RWPE2 (cell line): ENCODE data around the gene CFAP157.

Experiments used
- ATAC-seq: fragments of 200-7000 bp; cut with Tn5 transposase; 3 replicates; pipeline ENCODE4 v1.9.1; 2021; ENCODE audit warnings: low read depth
- DNase-seq: peaks from one replicate; pipeline ENCODE4 v3.0.0-alpha.2; 2020; ENCODE audit warnings: low spot score
- H3K27ac ChIP-seq: fragments of 450-650 bp; 2 replicates; pipeline ENCODE4 v1.5.1; 2017; ENCODE audit warnings: mild to moderate bottlenecking; ENCODE audit not compliant: poor library complexity, severe bottlenecking
- H3K27me3 ChIP-seq: fragments of 250-450 bp; sonication (Bioruptor Pico); 2 replicates; pipeline ENCODE4 v1.5.1; 2021; ENCODE audit warnings: mild to moderate bottlenecking, moderate library complexity; ENCODE audit not compliant: insufficient read depth, poor library complexity, severe bottlenecking
- H3K36me3 ChIP-seq: fragments of 250-450 bp; sonication (Bioruptor Pico); 2 replicates; pipeline ENCODE4 v1.5.1; 2020; ENCODE audit warnings: low read depth, mild to moderate bottlenecking, moderate library complexity
- H3K4me1 ChIP-seq: fragments of 250-450 bp; sonication (Bioruptor Pico); 2 replicates; pipeline ENCODE4 v1.5.1; 2021; ENCODE audit warnings: mild to moderate bottlenecking, moderate library complexity; ENCODE audit not compliant: insufficient read depth, poor library complexity, severe bottlenecking
- H3K4me3 ChIP-seq: fragments of 250-450 bp; sonication (Bioruptor Pico); 2 replicates; pipeline ENCODE4 v1.5.1; 2021; ENCODE audit warnings: mild to moderate bottlenecking, moderate library complexity; ENCODE audit not compliant: severe bottlenecking
- H3K9me3 ChIP-seq: fragments of 250-450 bp; sonication (Bioruptor Pico); 2 replicates; pipeline ENCODE4 v1.5.1; 2021; ENCODE audit warnings: mild to moderate bottlenecking, moderate library complexity; ENCODE audit not compliant: severe bottlenecking
- TF ChIP-seq, protein P1 (sequence below): fragments of 450-650 bp; IDR thresholded peaks from one replicate; pipeline ENCODE4 v1.5.1; 2017; ENCODE audit warnings: mild to moderate bottlenecking, moderate library complexity; ENCODE audit not compliant: poor library complexity, severe bottlenecking

CFAP157 gene

GRCh38 chr9:127710204-127710783 is 3.5 kb downstream of the CFAP157 start:
- Histone ChIP-seq H3K36me3 (no peaks in the 10 kb centered on the region), H3K4me3 (no peak overlapping the region), H3K27ac (no peak overlapping the region), H3K9me3 (no peaks in the 10 kb centered on the region), H3K27me3 (no peaks in the 10 kb centered on the region), H3K4me1 (no peaks in the 10 kb centered on the region)
- TF ChIP-seq, protein P1, sequence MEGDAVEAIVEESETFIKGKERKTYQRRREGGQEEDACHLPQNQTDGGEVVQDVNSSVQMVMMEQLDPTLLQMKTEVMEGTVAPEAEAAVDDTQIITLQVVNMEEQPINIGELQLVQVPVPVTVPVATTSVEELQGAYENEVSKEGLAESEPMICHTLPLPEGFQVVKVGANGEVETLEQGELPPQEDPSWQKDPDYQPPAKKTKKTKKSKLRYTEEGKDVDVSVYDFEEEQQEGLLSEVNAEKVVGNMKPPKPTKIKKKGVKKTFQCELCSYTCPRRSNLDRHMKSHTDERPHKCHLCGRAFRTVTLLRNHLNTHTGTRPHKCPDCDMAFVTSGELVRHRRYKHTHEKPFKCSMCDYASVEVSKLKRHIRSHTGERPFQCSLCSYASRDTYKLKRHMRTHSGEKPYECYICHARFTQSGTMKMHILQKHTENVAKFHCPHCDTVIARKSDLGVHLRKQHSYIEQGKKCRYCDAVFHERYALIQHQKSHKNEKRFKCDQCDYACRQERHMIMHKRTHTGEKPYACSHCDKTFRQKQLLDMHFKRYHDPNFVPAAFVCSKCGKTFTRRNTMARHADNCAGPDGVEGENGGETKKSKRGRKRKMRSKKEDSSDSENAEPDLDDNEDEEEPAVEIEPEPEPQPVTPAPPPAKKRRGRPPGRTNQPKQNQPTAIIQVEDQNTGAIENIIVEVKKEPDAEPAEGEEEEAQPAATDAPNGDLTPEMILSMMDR: no peak
- no peak for DNase-seq
- ATAC-seq: no peak

DNA sequence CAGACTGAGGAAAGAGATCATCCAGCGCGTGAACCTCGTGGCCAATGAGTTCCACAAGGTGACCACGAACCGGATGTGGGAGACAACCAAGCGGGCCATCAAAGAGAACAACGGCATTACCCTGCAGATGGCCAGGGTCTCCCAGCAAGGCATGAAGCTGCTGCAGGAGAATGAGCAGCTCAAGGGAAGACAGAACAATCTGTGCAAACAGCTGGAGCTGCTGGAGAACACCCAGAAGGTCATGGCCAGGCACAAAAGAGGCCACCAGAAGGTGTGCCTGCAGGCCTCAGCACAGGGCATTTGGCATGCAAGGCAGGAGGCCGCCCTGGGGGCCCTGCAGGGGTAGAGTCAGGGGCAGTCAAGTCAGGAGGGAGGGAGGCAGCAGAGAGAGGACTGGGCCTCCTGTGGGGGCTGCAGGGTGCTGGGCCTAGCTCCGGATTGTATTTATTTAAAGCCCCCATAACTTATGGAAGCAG is 4.5 kb downstream of the CFAP157 start:
- no peak for DNase-seq
- H3K27ac ChIP-seq: no peak overlapping the region

DNA sequence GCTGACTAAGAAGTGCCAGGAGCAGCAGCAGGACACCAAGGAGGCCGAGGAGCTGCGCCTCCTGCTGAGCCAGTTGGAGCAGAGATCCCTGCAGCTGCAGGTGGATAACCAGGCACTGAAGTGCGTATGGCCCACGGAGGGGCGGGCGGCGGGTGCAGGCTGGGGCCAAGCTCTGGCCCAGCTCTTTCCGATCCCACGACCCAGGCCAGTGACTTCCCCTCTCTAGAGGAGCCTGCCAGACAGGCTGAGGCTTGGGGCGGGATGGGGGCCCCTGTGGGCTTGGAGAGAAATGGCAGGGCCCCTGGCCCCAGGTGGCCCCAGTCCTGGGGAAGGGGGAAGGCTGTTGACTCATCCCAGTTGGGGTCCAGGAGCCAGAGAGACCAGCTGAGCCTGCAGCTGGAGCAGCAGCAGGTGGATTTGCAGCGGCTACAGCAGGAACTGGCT is 5.1 kb downstream of the CFAP157 start:
- ATAC-seq (no peak), DNase-seq (no peak)
- H3K4me1 ChIP-seq: no peaks in the 10 kb centered on the region
- H3K4me3 ChIP-seq: no peak overlapping the region
- H3K27ac ChIP-seq: no peak overlapping the region
- H3K36me3 ChIP-seq: no peaks in the 10 kb centered on the region
- TF ChIP-seq, protein P1: no peak
- no peaks in the 10 kb centered on the region for H3K27me3 ChIP-seq
- no peaks in the 10 kb centered on the region for H3K9me3 ChIP-seq

More for the DNA sequence above, 4.5 kb downstream of the CFAP157 start:
- H3K4me1 ChIP-seq: no peaks in the 10 kb centered on the region
- no peak overlapping the region for H3K4me3 ChIP-seq
- TF ChIP-seq, protein P1: no peak
- no peak for ATAC-seq
- H3K9me3 ChIP-seq: no peaks in the 10 kb centered on the region
- H3K27me3 ChIP-seq: no peaks in the 10 kb centered on the region
- no peaks in the 10 kb centered on the region for H3K36me3 ChIP-seq

DNA sequence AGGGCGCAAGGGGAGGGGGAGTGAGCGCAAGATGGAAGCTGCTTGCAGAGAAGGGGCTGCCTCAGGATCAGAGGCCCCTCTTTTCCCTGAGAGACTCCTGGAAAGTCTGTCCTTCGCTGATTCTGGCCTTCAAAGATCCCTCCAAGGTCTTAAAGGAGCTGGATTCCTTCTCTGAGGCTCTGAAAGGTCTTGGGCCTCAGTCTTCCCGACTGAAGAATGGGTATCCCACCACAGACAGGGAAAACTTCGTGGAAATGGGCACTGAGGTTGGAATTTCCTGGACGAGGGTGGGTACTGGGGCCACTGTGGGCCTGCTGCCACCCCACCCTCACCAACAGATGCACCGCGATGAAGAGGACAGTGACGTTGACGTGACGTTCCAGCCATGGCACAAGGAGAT is 5.6 kb downstream of the CFAP157 start:
- Histone ChIP-seq H3K4me3 (no peak overlapping the region), H3K36me3 (no peaks in the 10 kb centered on the region)

GRCh38 chr9:127712867-127713266 is 6.1 kb downstream of the CFAP157 start:
- Histone ChIP-seq H3K27ac (no peak overlapping the region), H3K4me3 (no peak overlapping the region), H3K9me3 (no peaks in the 10 kb centered on the region), H3K4me1 (no peaks in the 10 kb centered on the region), H3K27me3 (no peaks in the 10 kb centered on the region), H3K36me3 (no peaks in the 10 kb centered on the region)
- TF ChIP-seq, protein P1: no peak
- DNase-seq (peak; percentile 45), ATAC-seq (no peak)

More for the DNA sequence above, 5.6 kb downstream of the CFAP157 start:
- H3K9me3 ChIP-seq: no peaks in the 10 kb centered on the region
- TF ChIP-seq, protein P1: no peak
- no peaks in the 10 kb centered on the region for H3K27me3 ChIP-seq
- H3K4me1 ChIP-seq: no peaks in the 10 kb centered on the region
- no peak overlapping the region for H3K27ac ChIP-seq
- ATAC-seq (no peak), DNase-seq (peak; percentile 44)
